IMR-90 (cell line): ENCODE measurements around the gene GAD2. TPM values are rescaled to one million over a fixed set of nuclear protein-coding genes. Genes with fewer than 3 reads are reported as not detected.

ENCODE experiments used
- ATAC-seq: fragments of 200-7000 bp; cut with Tn5 transposase; 2 replicates; pipeline ENCODE4 v1.9.1; 2020; ENCODE audit warnings: low read depth, mild to moderate bottlenecking, moderate library complexity
- BruUV-seq: library from RNA; stranded (reverse); fragments of 400-500 nt; replicated peaks from 2 replicates; lab custom pipeline; 2021; lab: Mats Ljungman, UMichigan
- CTCF ChIA-PET: fragments of 300-600 bp; formaldehyde crosslinking; extraction: SDS; loops from one replicate; lab custom pipeline; 2021; ENCODE audit warnings: antibody characterized with exemption; lab: Yijun Ruan, JAX
- POLR2A ChIA-PET: fragments of 300-600 bp; sonication (Branson Sonifier 250); formaldehyde crosslinking; loops from one replicate; lab custom pipeline; 2022; ENCODE audit warnings: antibody characterized with exemption; ENCODE audit not compliant: unreplicated experiment; lab: Charles Lee
- DNase-seq: peaks from one replicate; pipeline ENCODE4 v3.0.0; 2013
- H2AFZ ChIP-seq: replicated peaks from 2 replicates; pipeline ENCODE3; 2013; ENCODE audit warnings: low read length, mild to moderate bottlenecking; ENCODE audit not compliant: poor library complexity
- H2AK5ac ChIP-seq: 2 replicates; pipeline ENCODE4 v1.6.1; 2013; ENCODE audit warnings: low read depth, low read length, inconsistent platforms
- H2AK9ac ChIP-seq: replicated peaks from 2 replicates; pipeline ENCODE3; 2013; ENCODE audit warnings: mild to moderate bottlenecking, low read depth, low read length, moderate library complexity; ENCODE audit not compliant: poor library complexity
- H2BK120ac ChIP-seq: 2 replicates; pipeline ENCODE4 v1.6.1; 2013; ENCODE audit warnings: low read depth, low read length, inconsistent platforms
- H2BK15ac ChIP-seq: 3 replicates; pipeline ENCODE4 v1.6.1; 2013; ENCODE audit warnings: low read depth, low read length, inconsistent platforms
- H2BK20ac ChIP-seq: 2 replicates; pipeline ENCODE4 v1.6.1; 2013; ENCODE audit warnings: low read depth, mild to moderate bottlenecking, inconsistent platforms, low read length, moderate library complexity
- H2BK5ac ChIP-seq: 2 replicates; pipeline ENCODE4 v1.6.1; 2013; ENCODE audit warnings: mild to moderate bottlenecking, low read depth, low read length, inconsistent platforms; ENCODE audit not compliant: poor library complexity, severe bottlenecking
- H3K14ac ChIP-seq: replicated peaks from 2 replicates; pipeline ENCODE4 v1.6.1; 2013; ENCODE audit warnings: low read depth, low read length, inconsistent platforms
- H3K18ac ChIP-seq: 2 replicates; pipeline ENCODE4 v1.6.1; 2013; ENCODE audit warnings: low read depth, low read length, control low read depth
- H3K23ac ChIP-seq: 2 replicates; pipeline ENCODE4 v1.6.1; 2013; ENCODE audit warnings: low read depth, low read length, inconsistent platforms
- H3K27ac ChIP-seq: 2 replicates; pipeline ENCODE4 v1.5.1; 2013; ENCODE audit warnings: mild to moderate bottlenecking, control low read depth, low read length; ENCODE audit not compliant: insufficient read depth
- H3K27me3 ChIP-seq: 2 replicates; pipeline ENCODE4 v1.6.1; 2013; ENCODE audit warnings: low read length; ENCODE audit not compliant: control insufficient read depth, insufficient read depth
- H3K36me3 ChIP-seq: 2 replicates; pipeline ENCODE4 v1.6.1; 2013; ENCODE audit warnings: low read length, mixed read lengths; ENCODE audit not compliant: control insufficient read depth, insufficient read depth
- H3K4ac ChIP-seq: 2 replicates; pipeline ENCODE4 v1.6.1; 2013; ENCODE audit warnings: low read depth, low read length, inconsistent platforms
- H3K4me1 ChIP-seq: 2 replicates; pipeline ENCODE4 v1.6.1; 2013; ENCODE audit warnings: low read length, mixed read lengths; ENCODE audit not compliant: control insufficient read depth, insufficient read depth
- H3K4me2 ChIP-seq: 2 replicates; pipeline ENCODE4 v1.6.1; 2013; ENCODE audit warnings: low read depth, mild to moderate bottlenecking, control low read depth, low read length, moderate library complexity
- H3K4me3 ChIP-seq: 2 replicates; pipeline ENCODE4 v1.5.1; 2013; ENCODE audit warnings: low read depth, mild to moderate bottlenecking, control low read depth, low read length, moderate library complexity; ENCODE audit not compliant: insufficient read depth
- H3K56ac ChIP-seq: 2 replicates; pipeline ENCODE4 v1.6.1; 2013; ENCODE audit warnings: low read length, inconsistent platforms; ENCODE audit not compliant: insufficient read depth; ENCODE audit errors: extremely low read depth
- H3K79me1 ChIP-seq, 2 experiments: 2 replicates each; pipeline ENCODE4 v1.6.1; 2013; ENCODE audit warnings: low read length in 2 of 2, inconsistent platforms in 1 of 2, low read depth in 1 of 2
- H3K9ac ChIP-seq: 2 replicates; pipeline ENCODE4 v1.6.1; 2013; ENCODE audit warnings: low read depth, low read length, control low read depth
- H3K9me1 ChIP-seq: 2 replicates; pipeline ENCODE4 v1.6.1; 2013; ENCODE audit warnings: low read length, inconsistent platforms; ENCODE audit not compliant: insufficient read depth
- H3K9me3 ChIP-seq: 2 replicates; pipeline ENCODE4 v1.6.1; 2013; ENCODE audit warnings: low read length; ENCODE audit not compliant: control insufficient read depth, insufficient read depth
- H4K20me1 ChIP-seq: 2 replicates; pipeline ENCODE4 v1.6.1; 2013; ENCODE audit warnings: low read length, inconsistent platforms; ENCODE audit not compliant: insufficient read depth
- H4K5ac ChIP-seq: 2 replicates; pipeline ENCODE4 v1.6.1; 2013; ENCODE audit warnings: mild to moderate bottlenecking, low read depth, low read length, control low read depth
- H4K8ac ChIP-seq, 2 experiments: 2 replicates each; pipeline ENCODE4 v1.6.1; 2013; ENCODE audit warnings: low read depth in 2 of 2, low read length in 2 of 2, control low read depth in 1 of 2, inconsistent platforms in 1 of 2
- H4K91ac ChIP-seq: 2 replicates; pipeline ENCODE4 v1.6.1; 2013; ENCODE audit warnings: low read depth, low read length, inconsistent platforms; ENCODE audit not compliant: insufficient read depth
- BHLHE40 ChIP-seq: fragments of 150-350 bp; IDR thresholded peaks from 2 replicates; pipeline ENCODE4 v1.6.1; 2016; ENCODE audit warnings: mild to moderate bottlenecking, low read depth, low read length
- CHD1 ChIP-seq: IDR thresholded peaks from 2 replicates; pipeline ENCODE4 v1.6.1; 2012; ENCODE audit warnings: low read depth, low read length, improper control_type of control experiment
- MAFK ChIP-seq: IDR thresholded peaks from 2 replicates; pipeline ENCODE4 v1.6.1; 2012; ENCODE audit warnings: low read depth, low read length, improper control_type of control experiment
- MAZ ChIP-seq: IDR thresholded peaks from 2 replicates; pipeline ENCODE4 v1.6.1; 2012; ENCODE audit warnings: low read depth, mild to moderate bottlenecking, low read length, improper control_type of control experiment, moderate library complexity, borderline replicate concordance
- NFE2L2 ChIP-seq: fragments of 150-350 bp; IDR thresholded peaks from 2 replicates; pipeline ENCODE4 v1.6.1; 2016; ENCODE audit warnings: low read depth, mild to moderate bottlenecking, low read length
- WGBS, 2 experiments: methylation state at CpG; one replicate each; pipeline versions ENCODE4 v1.1.5 to v1.1.7; 2013; ENCODE audit warnings: missing lambda C conversion rate in 2 of 2; ENCODE audit not compliant: insufficient read length in 1 of 2; ENCODE audit errors: extremely low coverage in 2 of 2; 5-methylcytosine and 5-hydroxymethylcytosine counted together
- dilution Hi-C: fragments of 300-500 bp; cut with HindIII; formaldehyde crosslinking; loops from one replicate; pipeline ENCODE4 v1.14.3; 2018; ENCODE audit warnings: low sequenced_read_pairs; ENCODE audit not compliant: unreplicated experiment
- in situ Hi-C: fragments of 300-500 bp; cut with MboI; formaldehyde crosslinking; loops from 3 replicates; pipeline ENCODE4 v1.14.3; 2019; ENCODE audit warnings: low sequenced_read_pairs, inconsistent platforms, mixed read lengths
- intact Hi-C: fragments of 100-400 bp; cut with micrococcal nuclease; formaldehyde crosslinking; loops from 2 replicates; pipeline ENCODE4 v1.10.0; 2022
- polyA plus RNA-seq, 3 experiments: library from polyadenylated mRNA; depleted of rRNA; stranded (reverse); fragments of >200 nt; gene quantifications; 2 replicates each; pipeline ENCODE4 v1.2.3, GENCODE V29; 2012; ENCODE audit warnings: low replicate concordance in 1 of 3
- total RNA-seq: library from RNA; depleted of rRNA; stranded (reverse); fragments of >200 nt; gene quantifications from 2 replicates; pipeline ENCODE4 v1.2.3, GENCODE V29; 2012
- TF ChIP-seq, protein P1 (sequence below): fragments of 150-350 bp; IDR thresholded peaks from 2 replicates; pipeline ENCODE4 v1.6.1; 2016; ENCODE audit warnings: low read depth, mild to moderate bottlenecking, low read length, moderate library complexity, borderline replicate concordance

The GAD2 gene
- total and polyA plus RNA-seq, 2 of the 4 experiments (the other 2 are of a cell fraction) = not detected

GRCh38 chr10:26215396-26215934 lies 1.1 kb upstream of the GAD2 start:
- in situ Hi-C loops = no loop called here
- Histone ChIP-seq H4K8ac (no peak overlapping the region), H3K18ac (no peak overlapping the region), H3K9me1 (no peaks in the 10 kb centered on the region), H2AFZ (no peak overlapping the region), H3K79me1 (no peaks in the 10 kb centered on the region), H3K36me3 (no peaks in the 10 kb centered on the region), H3K23ac (no peak overlapping the region), H3K9ac (no peak overlapping the region), H2BK5ac (no peak overlapping the region), H4K20me1 (no peaks in the 10 kb centered on the region), H3K4ac (no peak overlapping the region), H3K27me3 (no peaks in the 10 kb centered on the region; the same call in 1 of the 2 replicates), H3K4me2 (no peak overlapping the region), H2BK20ac (no peak overlapping the region), H2AK9ac (no peak overlapping the region), H4K91ac (no peak overlapping the region), H3K4me3 (no peak overlapping the region), H3K56ac (no peak overlapping the region), H4K5ac (no peak overlapping the region), H2BK120ac (no peak overlapping the region), H3K4me1 (no peaks in the 10 kb centered on the region), H3K27ac (no peak overlapping the region), H3K14ac (no peak overlapping the region), H3K9me3 (peaks cover 5% of the 10 kb centered on the region; the same call in 1 of the 2 replicates), H2BK15ac (no peak overlapping the region), H2AK5ac (no peak overlapping the region)
- WGBS, 2 experiments = 4% methylated on average over 13 of the region's 31 CpGs; no CpG with 5 or more reads in 1 of the 2 experiments
- DNase-seq (no peak), ATAC-seq (no peak)
- CTCF ChIA-PET = no interaction called here
- TF ChIP-seq MAFK (no peak), NFE2L2 (no peak), BHLHE40 (no peak), MAZ (no peak), CHD1 (no peak)
- TF ChIP-seq, protein P1, sequence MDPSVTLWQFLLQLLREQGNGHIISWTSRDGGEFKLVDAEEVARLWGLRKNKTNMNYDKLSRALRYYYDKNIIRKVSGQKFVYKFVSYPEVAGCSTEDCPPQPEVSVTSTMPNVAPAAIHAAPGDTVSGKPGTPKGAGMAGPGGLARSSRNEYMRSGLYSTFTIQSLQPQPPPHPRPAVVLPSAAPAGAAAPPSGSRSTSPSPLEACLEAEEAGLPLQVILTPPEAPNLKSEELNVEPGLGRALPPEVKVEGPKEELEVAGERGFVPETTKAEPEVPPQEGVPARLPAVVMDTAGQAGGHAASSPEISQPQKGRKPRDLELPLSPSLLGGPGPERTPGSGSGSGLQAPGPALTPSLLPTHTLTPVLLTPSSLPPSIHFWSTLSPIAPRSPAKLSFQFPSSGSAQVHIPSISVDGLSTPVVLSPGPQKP = no peak
- intact Hi-C loops = no loop called here
- dilution Hi-C loops = no loop called here
- BruUV-seq = no TSS peak
- POLR2A ChIA-PET = no interaction called here
